NCI-H510A (cell line): ENCODE measurements around the gene GLDC.
"Not testable (repeated sequence)": the region's sequence is repeated elsewhere in the genome, so short reads cannot be mapped to it uniquely, and the experiment has no call there.

Source experiments
- DNase-seq: peaks from one replicate; lab custom pipeline; 2025; lab: John Stamatoyannopoulos, UW

GLDC gene

GRCh38 chr9:6565312-6565711 is 80.2 kb downstream of the GLDC start:
- DNase-seq, result no peak

- DNase-seq, result no peak
These were observed 80.7 kb downstream of the GLDC start for GRCh38 chr9:6564868-6565267.

- no peak for DNase-seq
These were observed 81.2 kb downstream of the GLDC start for GRCh38 chr9:6564360-6564759.

- no peak for DNase-seq
These were observed 82.6 kb downstream of the GLDC start for GRCh38 chr9:6562871-6563430.

- DNase-seq, result no peak
These were observed 83.3 kb downstream of the GLDC start for GRCh38 chr9:6562201-6562600.

- no peak for DNase-seq
These were observed 87.5 kb downstream of the GLDC start for GRCh38 chr9:6557883-6558616.

GRCh38 chr9:6553866-6554265 is 91.7 kb downstream of the GLDC start:
- DNase-seq, result no peak

GRCh38 chr9:6552498-6553121 is 92.9 kb downstream of the GLDC start:
- no peak for DNase-seq

- DNase-seq, result no peak
These were observed 93.5 kb downstream of the GLDC start for GRCh38 chr9:6552033-6552432.

- no peak for DNase-seq
These were observed 94.4 kb downstream of the GLDC start for GRCh38 chr9:6551136-6551535.

GRCh38 chr9:6549106-6549800 is 96.3 kb downstream of the GLDC start:
- DNase-seq, result peak; percentile 65

GRCh38 chr9:6545017-6545691 is 100.4 kb downstream of the GLDC start:
- DNase-seq, result no peak

GRCh38 chr9:6543204-6543603 is 102.3 kb downstream of the GLDC start:
- no peak for DNase-seq

- not testable (repeated sequence) for DNase-seq
These were observed 102.9 kb downstream of the GLDC start for GRCh38 chr9:6542617-6543016.

- no peak for DNase-seq
These were observed 106.9 kb downstream of the GLDC start for GRCh38 chr9:6538666-6539071.

GRCh38 chr9:6535594-6535993 is 109.9 kb downstream of the GLDC start:
- DNase-seq, result no peak

- no peak for DNase-seq
These were observed 120.0 kb downstream of the GLDC start for GRCh38 chr9:6525326-6526045.

- no peak for DNase-seq
These were observed 123.3 kb downstream of the GLDC start for GRCh38 chr9:6522263-6522662.

GRCh38 chr9:6512085-6512657 is 133.4 kb downstream of the GLDC start:
- DNase-seq, result no peak

GRCh38 chr9:6506571-6506970 is 139.0 kb downstream of the GLDC start:
- DNase-seq, result no peak

GRCh38 chr9:6502399-6502798 is 143.1 kb downstream of the GLDC start:
- no peak for DNase-seq
